NCI-H446 treated with DMSO at 0.1 percent for 48 hours (cell line): ENCODE data around the gene MUC16.

Source experiments
- DNase-seq: peaks from one replicate; lab custom pipeline; 2025; lab: John Stamatoyannopoulos, UW

Gene MUC16

DNA sequence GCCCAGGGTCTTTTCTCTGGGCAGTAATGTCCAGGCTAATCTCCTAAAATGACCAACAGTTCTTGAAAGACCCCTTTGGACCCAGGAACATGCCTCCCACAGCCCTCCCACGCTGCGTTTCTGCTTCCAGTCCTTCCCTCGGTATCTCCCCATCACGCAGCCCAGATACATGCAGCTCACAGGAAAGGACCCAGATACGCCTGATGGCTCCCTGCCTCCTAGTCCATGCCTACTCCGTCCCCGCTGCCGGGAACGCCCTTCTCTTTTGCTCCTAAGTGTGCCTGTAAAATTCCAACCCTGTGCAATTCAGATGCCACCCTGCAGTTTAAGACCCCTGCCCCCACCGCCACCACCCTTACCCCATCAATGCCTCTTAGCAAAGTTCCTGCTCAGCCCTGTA lies 778 bp downstream of the MUC16 start:
- no peak for DNase-seq

DNA sequence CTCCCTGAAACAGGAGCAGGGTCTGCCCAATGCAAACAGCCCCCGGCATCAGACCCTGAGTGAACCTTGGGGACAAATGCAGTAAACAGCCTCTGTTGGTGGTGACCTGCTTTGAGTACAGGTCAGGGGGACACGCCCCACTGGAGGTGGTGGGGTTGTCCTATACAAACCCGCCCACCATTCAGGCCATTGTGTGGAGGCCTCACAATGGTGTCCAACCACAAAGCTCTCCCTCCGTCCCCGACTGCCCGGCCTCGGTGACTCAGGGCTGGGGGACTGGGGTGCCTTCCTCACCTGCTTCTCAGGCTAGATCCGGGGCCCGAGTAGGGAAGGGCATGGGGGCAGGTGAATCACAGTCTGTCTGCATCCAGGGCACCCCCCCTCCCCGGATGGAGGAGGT lies 1.5 kb downstream of the MUC16 start:
- no peak for DNase-seq

DNA sequence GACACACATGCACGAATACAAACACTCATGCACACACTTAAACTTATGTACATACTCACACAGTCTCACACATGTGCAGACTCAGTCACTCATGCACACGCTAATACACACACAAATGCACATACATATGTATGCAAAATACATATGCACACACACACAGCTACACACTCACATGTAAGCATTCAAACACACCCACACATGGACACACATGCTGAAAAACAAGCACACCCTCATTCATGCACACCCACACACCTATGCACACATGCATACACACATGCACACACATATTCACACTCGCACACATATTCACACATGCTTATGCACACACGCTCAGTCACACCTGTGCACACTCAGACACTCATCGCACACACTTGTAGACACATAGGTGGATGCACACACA lies 9.3 kb downstream of the MUC16 start:
- no peak for DNase-seq

GRCh38 chr19:8988204-8988603 lies 22.0 kb downstream of the MUC16 start:
- DNase-seq = no peak

- no peak for DNase-seq
Measured at GRCh38 chr19:8986296-8986695, 23.9 kb downstream of the MUC16 start.

- DNase-seq = no peak
Measured at GRCh38 chr19:8973501-8974091, 36.6 kb downstream of the MUC16 start.

DNA sequence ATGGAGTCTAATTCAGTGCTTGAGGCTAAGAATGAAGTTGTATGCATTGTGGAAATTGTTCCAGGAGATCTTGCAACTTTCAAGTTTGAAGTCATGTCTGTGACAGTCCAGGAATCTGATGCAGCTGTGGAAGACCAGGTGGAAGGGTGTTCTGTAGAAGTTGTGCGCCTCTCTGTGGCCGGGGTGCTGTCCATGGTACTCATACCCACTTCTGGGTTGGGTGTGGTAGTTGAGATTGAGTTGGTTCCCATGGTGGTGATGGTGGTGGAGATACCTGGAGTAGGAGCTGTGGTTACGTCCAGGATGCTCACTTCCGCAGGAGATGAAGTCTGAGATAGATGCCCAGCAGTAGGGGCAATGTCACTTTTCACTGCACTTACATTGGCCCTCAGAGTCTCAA lies 44.3 kb downstream of the MUC16 start:
- DNase-seq = no peak
